ENCODE data around the gene TTLL11.

DNA sequence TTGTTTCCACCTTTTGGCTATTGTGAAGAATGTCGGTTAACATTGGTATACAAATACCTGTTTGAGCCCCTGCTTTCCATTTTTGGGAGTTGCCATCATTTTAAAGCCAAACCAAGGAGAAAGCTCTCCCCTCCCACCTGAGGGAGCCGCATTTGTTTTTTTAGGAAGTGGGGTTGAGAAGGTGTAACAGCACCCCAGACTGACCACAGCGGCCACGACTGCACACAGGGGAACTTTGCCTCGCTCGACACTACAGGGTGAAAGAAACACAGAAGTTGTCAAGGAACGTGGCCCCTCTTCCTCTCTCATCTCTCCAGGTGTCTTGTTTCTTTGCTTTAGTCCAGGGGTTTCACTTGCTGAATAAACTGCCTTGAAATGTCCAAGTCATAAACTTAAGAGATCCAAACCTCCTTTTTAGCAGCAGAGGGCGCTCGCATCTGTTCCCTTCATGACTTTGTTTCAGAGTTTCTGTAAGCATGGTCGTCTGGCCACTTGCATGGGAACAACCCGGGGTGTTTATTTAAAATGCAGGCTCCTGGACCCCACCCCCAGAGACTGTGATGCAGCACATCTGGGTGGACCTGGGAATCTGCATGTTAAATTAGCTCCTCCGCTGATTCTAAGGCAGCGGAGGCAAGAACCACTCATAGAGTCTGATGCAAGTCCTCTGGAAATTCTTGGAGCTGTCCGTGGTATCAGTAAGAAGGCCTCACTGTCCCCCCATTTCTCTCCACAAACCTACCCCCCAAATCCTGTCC lies 2.1 kb upstream of the TTLL11 start:
- TF ChIP-seq, protein P1, sequence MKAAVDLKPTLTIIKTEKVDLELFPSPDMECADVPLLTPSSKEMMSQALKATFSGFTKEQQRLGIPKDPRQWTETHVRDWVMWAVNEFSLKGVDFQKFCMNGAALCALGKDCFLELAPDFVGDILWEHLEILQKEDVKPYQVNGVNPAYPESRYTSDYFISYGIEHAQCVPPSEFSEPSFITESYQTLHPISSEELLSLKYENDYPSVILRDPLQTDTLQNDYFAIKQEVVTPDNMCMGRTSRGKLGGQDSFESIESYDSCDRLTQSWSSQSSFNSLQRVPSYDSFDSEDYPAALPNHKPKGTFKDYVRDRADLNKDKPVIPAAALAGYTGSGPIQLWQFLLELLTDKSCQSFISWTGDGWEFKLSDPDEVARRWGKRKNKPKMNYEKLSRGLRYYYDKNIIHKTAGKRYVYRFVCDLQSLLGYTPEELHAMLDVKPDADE (IDR thresholded peaks at IDR 0.05): no peak
- no peak for TF ChIP-seq EZH2phosphoT487 (IDR thresholded peaks at IDR 0.05; ENCODE audit: unreplicated experiment)
- TF ChIP-seq, protein P2, sequence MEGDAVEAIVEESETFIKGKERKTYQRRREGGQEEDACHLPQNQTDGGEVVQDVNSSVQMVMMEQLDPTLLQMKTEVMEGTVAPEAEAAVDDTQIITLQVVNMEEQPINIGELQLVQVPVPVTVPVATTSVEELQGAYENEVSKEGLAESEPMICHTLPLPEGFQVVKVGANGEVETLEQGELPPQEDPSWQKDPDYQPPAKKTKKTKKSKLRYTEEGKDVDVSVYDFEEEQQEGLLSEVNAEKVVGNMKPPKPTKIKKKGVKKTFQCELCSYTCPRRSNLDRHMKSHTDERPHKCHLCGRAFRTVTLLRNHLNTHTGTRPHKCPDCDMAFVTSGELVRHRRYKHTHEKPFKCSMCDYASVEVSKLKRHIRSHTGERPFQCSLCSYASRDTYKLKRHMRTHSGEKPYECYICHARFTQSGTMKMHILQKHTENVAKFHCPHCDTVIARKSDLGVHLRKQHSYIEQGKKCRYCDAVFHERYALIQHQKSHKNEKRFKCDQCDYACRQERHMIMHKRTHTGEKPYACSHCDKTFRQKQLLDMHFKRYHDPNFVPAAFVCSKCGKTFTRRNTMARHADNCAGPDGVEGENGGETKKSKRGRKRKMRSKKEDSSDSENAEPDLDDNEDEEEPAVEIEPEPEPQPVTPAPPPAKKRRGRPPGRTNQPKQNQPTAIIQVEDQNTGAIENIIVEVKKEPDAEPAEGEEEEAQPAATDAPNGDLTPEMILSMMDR (conservative IDR thresholded peaks at IDR 0.05; ENCODE audit: low read depth in 2 of 2): peak; percentile 73 to 87
- no peak for TF ChIP-seq POLR2AphosphoS5 (IDR thresholded peaks at IDR 0.05; ENCODE audit: low read depth)
- no peak for TF ChIP-seq EZH2 (IDR thresholded peaks at IDR 0.05; ENCODE audit: low read depth, unreplicated experiment)
- no peak for TF ChIP-seq JUNB (IDR thresholded peaks at IDR 0.05; ENCODE audit: unreplicated experiment)
- TF ChIP-seq ZNF114 (CRISPR knock-in tag; IDR thresholded peaks at IDR 0.05): no peak
- TF ChIP-seq, protein P3, sequence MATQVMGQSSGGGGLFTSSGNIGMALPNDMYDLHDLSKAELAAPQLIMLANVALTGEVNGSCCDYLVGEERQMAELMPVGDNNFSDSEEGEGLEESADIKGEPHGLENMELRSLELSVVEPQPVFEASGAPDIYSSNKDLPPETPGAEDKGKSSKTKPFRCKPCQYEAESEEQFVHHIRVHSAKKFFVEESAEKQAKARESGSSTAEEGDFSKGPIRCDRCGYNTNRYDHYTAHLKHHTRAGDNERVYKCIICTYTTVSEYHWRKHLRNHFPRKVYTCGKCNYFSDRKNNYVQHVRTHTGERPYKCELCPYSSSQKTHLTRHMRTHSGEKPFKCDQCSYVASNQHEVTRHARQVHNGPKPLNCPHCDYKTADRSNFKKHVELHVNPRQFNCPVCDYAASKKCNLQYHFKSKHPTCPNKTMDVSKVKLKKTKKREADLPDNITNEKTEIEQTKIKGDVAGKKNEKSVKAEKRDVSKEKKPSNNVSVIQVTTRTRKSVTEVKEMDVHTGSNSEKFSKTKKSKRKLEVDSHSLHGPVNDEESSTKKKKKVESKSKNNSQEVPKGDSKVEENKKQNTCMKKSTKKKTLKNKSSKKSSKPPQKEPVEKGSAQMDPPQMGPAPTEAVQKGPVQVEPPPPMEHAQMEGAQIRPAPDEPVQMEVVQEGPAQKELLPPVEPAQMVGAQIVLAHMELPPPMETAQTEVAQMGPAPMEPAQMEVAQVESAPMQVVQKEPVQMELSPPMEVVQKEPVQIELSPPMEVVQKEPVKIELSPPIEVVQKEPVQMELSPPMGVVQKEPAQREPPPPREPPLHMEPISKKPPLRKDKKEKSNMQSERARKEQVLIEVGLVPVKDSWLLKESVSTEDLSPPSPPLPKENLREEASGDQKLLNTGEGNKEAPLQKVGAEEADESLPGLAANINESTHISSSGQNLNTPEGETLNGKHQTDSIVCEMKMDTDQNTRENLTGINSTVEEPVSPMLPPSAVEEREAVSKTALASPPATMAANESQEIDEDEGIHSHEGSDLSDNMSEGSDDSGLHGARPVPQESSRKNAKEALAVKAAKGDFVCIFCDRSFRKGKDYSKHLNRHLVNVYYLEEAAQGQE (IDR thresholded peaks at IDR 0.05; ENCODE audit: unreplicated experiment): peak; percentile 82
- TF ChIP-seq ZNF331 (CRISPR knock-in tag; IDR thresholded peaks at IDR 0.05; ENCODE audit: low read depth): no peak
- no peak for TF ChIP-seq CREB1 (CRISPR knock-in tag; IDR thresholded peaks at IDR 0.05; ENCODE audit: low read depth)
- no peak for TF ChIP-seq STAT1 (IDR thresholded peaks at IDR 0.05; ENCODE audit: unreplicated experiment)
- no peak for TF ChIP-seq NANOG (IDR thresholded peaks at IDR 0.05; ENCODE audit: borderline replicate concordance)
